Heart left ventricle (tissue), 13 donors: ENCODE measurements around the gene ELL.

ENCODE experiments used
- CTCF ChIP-seq, 12 donors: fragments of 200-600 bp; sonication (generic) in 4 of 12; IDR thresholded peaks; one replicate each; pipeline versions ENCODE4 v1.5.0 to v1.8.0; 2018 to 2022; ENCODE audit warnings: antibody characterized with exemption in 12 of 12, mild to moderate bottlenecking in 5 of 12
- POLR2A ChIP-seq, 2 donors: fragments of 450-650 bp; IDR thresholded peaks; one replicate each; pipeline ENCODE4 v1.6.1; 2017; ENCODE audit warnings: antibody characterized with exemption in 2 of 2, mild to moderate bottlenecking in 2 of 2, moderate library complexity in 2 of 2
- donor health status: ischemic (EF 13 %, LVEDD 7.1; RV severe dilation, severe dysfunction).
- donor health status: DM: no; HTN: yes; CAD: no.
- donor health status: DM: no; HTN: no; CAD: no.
- donor health status: ischemic (EF 25% LVEDD 6.9; RV normal size, moderate dysfunction).
- donor health status: ischemic (EF 25% LVEDD 5.7; RV mildly dilated, moderate dysfunction).
- donor health status: ischemic (EF 35%, LVEDD 5.7; RV mildly dilated, moderate dysfunction).
- donor health status: nonischemic (EF 11% LVEDD 7.7; RV severe dilation, severe dysfunction).
- donor health status: DM: yes; HTN: yes; CAD: no.
- donor health status: PGD.
- donor health status: ischemic (EF 29% LVEDD 5.4; RV normal size, mild dysfunction).
- donor health status: nonischemic (EF 23%, LVEDD 6.1; RV moderate dilation, normal function).

DNA sequence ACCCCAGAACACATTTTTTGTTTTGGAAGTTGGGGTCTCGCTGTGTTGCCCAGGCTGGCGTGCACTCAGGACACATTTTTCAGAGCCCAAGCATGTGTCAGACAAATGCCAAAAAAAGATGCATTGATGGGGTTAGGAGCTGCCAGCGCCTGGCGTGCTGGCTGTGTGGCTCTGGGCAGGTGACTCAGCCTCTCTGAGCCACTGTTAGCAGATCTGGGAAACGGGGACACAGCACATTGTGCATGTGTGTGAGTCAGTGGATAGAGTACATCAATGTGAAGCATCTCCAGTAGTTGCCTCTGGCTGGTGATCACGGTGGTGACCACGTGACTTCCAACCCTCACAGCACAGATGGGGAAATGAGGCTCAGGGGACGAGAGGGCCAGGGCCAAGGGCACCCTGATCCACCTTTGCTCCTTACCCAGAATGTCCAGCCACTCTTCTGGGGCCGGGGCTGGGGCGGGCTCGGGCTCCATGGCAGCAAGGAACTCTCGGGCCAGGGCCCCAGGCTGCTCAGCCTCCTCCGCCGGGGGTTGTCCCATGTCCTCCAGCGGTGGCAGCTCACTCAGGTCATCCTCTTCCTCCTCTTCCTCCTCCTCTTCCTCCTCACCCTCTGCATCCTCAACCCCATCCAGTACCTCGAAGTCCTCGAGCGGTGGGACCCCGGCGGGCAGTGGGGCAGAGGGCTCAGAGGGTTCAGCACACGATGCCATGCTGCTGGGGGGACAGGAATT, 19.6 kb upstream of the ELL start:
- TF ChIP-seq CTCF (IDR thresholded peaks at IDR 0.05) (no peak), POLR2A (IDR thresholded peaks at IDR 0.05) (no peak)
